GM12891 (cell line): ENCODE results near the gene SHC3.

Source experiments
- PAX5 ChIP-seq: IDR thresholded peaks from 2 replicates; pipeline ENCODE4 v1.6.1; 2011; ENCODE audit warnings: low read length, moderate library complexity, mild to moderate bottlenecking; ENCODE audit not compliant: insufficient read depth, severe bottlenecking
- POLR2A ChIP-seq: IDR thresholded peaks from 2 replicates; pipeline ENCODE4 v1.6.1; 2011; ENCODE audit warnings: low read depth, low read length, control low read depth
- POLR2AphosphoS5 ChIP-seq: IDR thresholded peaks from 2 replicates; pipeline ENCODE4 v1.6.1; 2011; ENCODE audit warnings: low read depth, low read length, control low read depth
- POU2F2 ChIP-seq: IDR thresholded peaks from 2 replicates; pipeline ENCODE4 v1.6.1; 2011; ENCODE audit warnings: low read depth, mild to moderate bottlenecking, control low read depth, low read length, moderate library complexity
- SPI1 ChIP-seq: IDR thresholded peaks from 2 replicates; pipeline ENCODE4 v1.6.1; 2011; ENCODE audit warnings: low read depth, low read length, control low read depth
- TAF1 ChIP-seq: IDR thresholded peaks from 2 replicates; pipeline ENCODE4 v1.6.1; 2011; ENCODE audit warnings: low read depth, low read length, control low read depth

- TF ChIP-seq TAF1 (no peak), POLR2A (no peak), SPI1 (no peak), POLR2AphosphoS5 (no peak), POU2F2 (no peak), PAX5 (no peak)
Observed at GRCh38 chr9:89175828-89176261, 2.8 kb downstream of the SHC3 start.
